Activated naive CD8-positive, alpha-beta T cell (primary cell): ENCODE measurements around the gene PINK1.

Experiments used
- H3K27ac Mint-ChIP-seq: one replicate; pipeline ENCODE4 v1.8.0; 2021; ENCODE audit warnings: mixed read lengths
- H3K27me3 Mint-ChIP-seq: one replicate; pipeline ENCODE4 v1.8.0; 2021; ENCODE audit warnings: mixed read lengths
- H3K36me3 Mint-ChIP-seq: one replicate; pipeline ENCODE4 v1.8.0; 2021; ENCODE audit warnings: mixed read lengths
- H3K4me1 Mint-ChIP-seq: one replicate; pipeline ENCODE4 v1.8.0; 2021; ENCODE audit warnings: low read depth, mixed read lengths
- H3K4me3 Mint-ChIP-seq: one replicate; pipeline ENCODE4 v1.8.0; 2021; ENCODE audit warnings: mild to moderate bottlenecking, mixed read lengths
- H3K9me3 Mint-ChIP-seq: one replicate; pipeline ENCODE4 v1.8.0; 2021; ENCODE audit warnings: low read depth, mixed read lengths

PINK1 gene

GRCh38 chr1:20689645-20690056 lies 56.4 kb downstream of the PINK1 start:
- no peaks in the 10 kb centered on the region for H3K36me3 Mint-ChIP-seq
- H3K27me3 Mint-ChIP-seq = no peaks in the 10 kb centered on the region
- H3K9me3 Mint-ChIP-seq = no peaks in the 10 kb centered on the region
- no peak overlapping the region for H3K4me3 Mint-ChIP-seq
- no peaks in the 10 kb centered on the region for H3K4me1 Mint-ChIP-seq
- no peak overlapping the region for H3K27ac Mint-ChIP-seq

GRCh38 chr1:20691872-20692271 lies 58.6 kb downstream of the PINK1 start:
- H3K4me1 Mint-ChIP-seq = peaks cover 2% of the 10 kb centered on the region
- no peak overlapping the region for H3K4me3 Mint-ChIP-seq
- H3K36me3 Mint-ChIP-seq = no peaks in the 10 kb centered on the region

DNA sequence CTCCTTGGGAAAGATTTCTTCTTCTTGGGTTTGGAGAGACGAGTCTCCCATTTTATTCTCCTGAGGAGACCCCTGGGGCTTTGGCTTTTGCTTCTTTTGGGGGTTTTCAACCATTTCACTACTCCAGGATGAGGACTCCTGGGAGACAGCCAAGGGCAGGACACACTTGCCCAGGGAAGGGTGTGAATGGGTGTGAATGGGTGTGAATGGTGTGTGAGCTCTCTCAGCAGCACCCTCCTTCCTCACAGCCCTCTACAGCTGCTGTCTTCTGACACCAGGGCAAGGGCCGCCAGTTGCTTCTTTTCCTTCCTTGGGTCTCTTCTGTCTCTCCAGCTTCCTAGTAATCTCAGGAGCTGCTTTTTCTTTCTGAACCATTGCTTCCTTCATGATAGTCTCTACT lies 60.4 kb downstream of the PINK1 start:
- Mint-ChIP-seq H3K4me3 (no peak overlapping the region), H3K27me3 (no peaks in the 10 kb centered on the region), H3K36me3 (no peaks in the 10 kb centered on the region), H3K4me1 (peaks cover 2% of the 10 kb centered on the region), H3K9me3 (no peaks in the 10 kb centered on the region), H3K27ac (no peak overlapping the region)

More at GRCh38 chr1:20691872-20692271, 58.6 kb downstream of the PINK1 start:
- no peak overlapping the region for H3K27ac Mint-ChIP-seq
- H3K27me3 Mint-ChIP-seq = no peaks in the 10 kb centered on the region
- no peaks in the 10 kb centered on the region for H3K9me3 Mint-ChIP-seq

DNA sequence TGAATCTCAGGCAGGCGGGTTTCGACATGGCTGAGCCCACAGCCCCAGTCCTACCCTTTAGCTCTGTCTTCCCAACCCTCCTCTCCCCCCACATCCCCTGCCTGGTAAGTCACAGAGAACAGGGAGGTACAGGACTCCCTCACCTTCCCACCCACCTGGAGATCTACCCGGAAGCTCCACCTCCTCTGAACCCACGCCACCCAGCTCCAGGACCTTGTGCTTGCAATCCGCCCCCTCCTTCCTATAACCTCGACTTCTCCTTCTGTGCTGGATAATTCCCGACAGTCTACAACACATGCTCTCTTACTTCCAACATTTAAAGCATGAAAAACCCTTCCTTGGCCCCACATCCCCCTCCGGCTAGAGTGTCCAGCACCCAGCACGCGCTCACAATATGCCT lies 62.3 kb downstream of the PINK1 start:
- Mint-ChIP-seq H3K4me3 (peak overlapping the region; percentile 87), H3K36me3 (no peaks in the 10 kb centered on the region), H3K27me3 (no peaks in the 10 kb centered on the region), H3K4me1 (peaks cover 2% of the 10 kb centered on the region), H3K27ac (no peak overlapping the region), H3K9me3 (no peaks in the 10 kb centered on the region)

DNA sequence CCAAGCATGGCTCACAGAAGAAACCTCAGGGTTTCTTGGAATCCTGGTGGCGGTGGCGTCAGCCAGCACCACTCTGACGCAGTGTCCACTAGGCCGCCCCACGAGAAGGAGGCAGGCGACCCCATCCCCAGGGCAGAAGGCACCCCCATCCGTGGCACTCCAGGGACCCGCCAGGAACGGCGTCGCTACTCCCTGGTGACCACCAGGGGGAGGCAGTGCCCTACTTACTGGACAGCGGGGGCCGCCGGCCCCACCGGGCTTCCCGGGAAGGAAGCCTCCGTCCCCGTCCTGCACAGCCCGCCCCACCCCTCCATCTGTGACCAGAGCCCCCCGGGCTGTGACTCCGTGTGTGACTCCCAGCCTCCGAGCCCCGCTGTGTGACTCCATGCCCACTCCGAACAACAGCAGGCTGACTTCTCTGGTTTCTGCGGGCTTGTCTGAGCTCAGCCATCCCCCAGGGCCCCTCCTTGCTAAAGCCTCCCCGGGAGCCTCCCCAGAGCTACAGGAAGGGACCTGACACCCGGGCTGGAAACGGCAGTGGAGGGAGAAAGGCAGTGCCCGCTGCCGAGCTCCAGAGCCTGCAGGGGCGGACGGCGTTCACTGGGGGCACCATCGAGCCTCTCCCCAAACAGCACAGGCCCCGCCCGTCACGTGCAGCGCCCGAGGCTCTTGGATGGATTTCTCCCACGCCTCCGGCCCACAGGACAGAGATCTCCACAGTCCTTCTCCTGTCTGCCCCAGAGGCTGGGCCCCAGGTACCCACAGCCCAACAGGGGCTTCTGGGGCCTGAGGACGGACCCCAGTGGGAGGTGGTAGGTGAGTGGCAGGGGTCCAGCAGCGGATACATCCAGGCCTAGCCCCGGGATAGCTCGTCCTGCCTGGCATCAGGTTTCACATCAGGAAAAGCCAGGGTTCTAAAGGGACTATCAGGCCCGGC lies 63.4 kb downstream of the PINK1 start:
- Mint-ChIP-seq H3K4me3 (peak overlapping the region; percentile 87), H3K27ac (no peak overlapping the region), H3K27me3 (no peaks in the 10 kb centered on the region), H3K9me3 (no peaks in the 10 kb centered on the region), H3K36me3 (no peaks in the 10 kb centered on the region), H3K4me1 (peaks cover 2% of the 10 kb centered on the region)

DNA sequence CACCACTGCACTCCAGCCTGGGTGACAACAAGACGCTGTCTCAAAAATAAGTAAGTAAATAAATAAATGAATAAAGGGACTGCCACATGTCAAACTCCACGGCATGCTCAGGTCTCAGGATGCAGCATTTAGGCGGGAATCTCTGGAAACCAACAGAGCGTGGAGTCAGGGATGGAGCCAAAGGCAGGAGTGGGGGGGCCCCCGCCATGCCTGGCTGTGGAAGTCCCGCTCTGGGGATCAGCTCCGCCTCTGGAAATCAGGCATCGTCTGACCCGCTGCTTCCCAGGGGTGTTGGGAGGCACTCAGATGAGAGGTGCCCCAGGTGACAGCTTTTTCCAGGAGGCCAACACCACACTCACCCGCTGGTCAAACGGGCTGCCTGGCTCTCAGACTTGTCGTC lies 64.3 kb downstream of the PINK1 start:
- Mint-ChIP-seq H3K4me3 (no peak overlapping the region), H3K9me3 (no peaks in the 10 kb centered on the region), H3K27me3 (no peaks in the 10 kb centered on the region), H3K4me1 (peaks cover 2% of the 10 kb centered on the region), H3K27ac (no peak overlapping the region), H3K36me3 (no peaks in the 10 kb centered on the region)

- Mint-ChIP-seq H3K36me3 (no peaks in the 10 kb centered on the region), H3K4me3 (peak overlapping the region; percentile 23), H3K4me1 (peaks cover 2% of the 10 kb centered on the region), H3K27ac (no peak overlapping the region), H3K9me3 (no peaks in the 10 kb centered on the region), H3K27me3 (no peaks in the 10 kb centered on the region)
Measured at GRCh38 chr1:20698195-20698910, 65.1 kb downstream of the PINK1 start.

- Mint-ChIP-seq H3K27me3 (no peaks in the 10 kb centered on the region), H3K36me3 (no peaks in the 10 kb centered on the region), H3K27ac (no peak overlapping the region), H3K4me1 (peaks cover 2% of the 10 kb centered on the region), H3K4me3 (no peak overlapping the region), H3K9me3 (no peaks in the 10 kb centered on the region)
Measured at GRCh38 chr1:20699558-20699957, 66.3 kb downstream of the PINK1 start.

DNA sequence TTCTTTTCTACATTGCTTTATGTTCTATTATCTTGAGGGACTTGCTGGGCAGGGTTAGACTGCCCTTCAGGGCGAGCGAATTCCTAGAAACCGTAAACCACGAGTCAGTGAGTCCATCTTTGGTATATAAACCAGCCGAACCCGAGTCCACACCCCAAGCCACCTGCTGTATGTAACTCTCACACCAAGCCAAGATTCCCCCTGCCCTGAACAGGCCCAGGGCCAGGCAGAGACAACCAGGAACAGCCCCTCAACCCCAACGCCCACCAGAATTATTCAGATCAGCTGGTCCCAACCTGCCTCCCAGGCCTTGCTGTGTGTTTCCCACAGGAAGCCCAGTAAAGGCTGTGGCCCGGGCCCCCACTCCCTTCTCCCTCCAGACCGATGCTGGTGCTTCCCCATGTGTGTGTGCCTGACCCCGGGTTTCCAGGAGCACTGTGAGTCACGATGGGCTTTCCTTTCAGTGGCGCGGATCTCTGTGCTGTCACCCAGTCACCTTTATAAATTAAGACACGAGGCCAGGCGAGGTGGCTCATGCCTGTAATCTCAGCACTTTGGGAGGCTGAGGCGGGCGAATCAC lies 67.5 kb downstream of the PINK1 start:
- Mint-ChIP-seq H3K4me1 (peaks cover 2% of the 10 kb centered on the region), H3K9me3 (no peaks in the 10 kb centered on the region)

More for the DNA sequence above, 67.5 kb downstream of the PINK1 start:
- H3K36me3 Mint-ChIP-seq = no peaks in the 10 kb centered on the region
- H3K27me3 Mint-ChIP-seq = no peaks in the 10 kb centered on the region
- H3K27ac Mint-ChIP-seq = no peak overlapping the region
- H3K4me3 Mint-ChIP-seq = no peak overlapping the region
